ENCODE results near the gene HELZ. TPM values are rescaled to one million over a fixed set of nuclear protein-coding genes. Genes with fewer than 3 reads are reported as not detected.

Gene HELZ
- polyA plus RNA-seq, 10 donors, result 15.4 to 28.5 (median 21.4) TPM

- no peak for DNase-seq
Measured at GRCh38 chr17:67027031-67027628, 217.9 kb downstream of the HELZ start.

GRCh38 chr17:67026341-67026740, 218.7 kb downstream of the HELZ start:
- no peak for DNase-seq

GRCh38 chr17:67025216-67025792, 219.7 kb downstream of the HELZ start:
- DNase-seq, result no peak

- DNase-seq, result no peak
Measured at GRCh38 chr17:67024736-67025135, 220.3 kb downstream of the HELZ start.

GRCh38 chr17:67022451-67022810, 222.6 kb downstream of the HELZ start:
- no peak for DNase-seq

GRCh38 chr17:67021743-67022450, 223.1 kb downstream of the HELZ start:
- DNase-seq, result no peak

GRCh38 chr17:67021196-67021595, 223.8 kb downstream of the HELZ start:
- no peak for DNase-seq

Other genes starting within 250 kb of the HELZ start
- gene CACNG1, start 200.6 kb downstream of the HELZ start, polyA plus RNA-seq (ENCODE audit: insufficient read length in 10 of 10), result 100 to 1,000 TPM; 101 to 249 (median 186) TPM
- gene PSMD12, start 121.4 kb upstream of the HELZ start, polyA plus RNA-seq (ENCODE audit: insufficient read length in 10 of 10), result 10 to 100 TPM; 30.6 to 39.4 (median 36.1) TPM
- gene PITPNC1, start 132.1 kb upstream of the HELZ start, polyA plus RNA-seq (ENCODE audit: insufficient read length in 10 of 10), result 10 to 100 TPM in 7 of 10 donors, 1 to 10 TPM in 3; 8.9 to 15.8 (median 10.8) TPM